SU-DHL-6 (cell line): ENCODE data around the gene TCTN3.

Source experiments
- H2AFZ ChIP-seq: fragments of 200-600 bp; sonication (generic); 2 replicates; pipeline ENCODE4 v1.6.1; 2014; ENCODE audit warnings: low read depth, mild to moderate bottlenecking, moderate library complexity, mixed read lengths, antibody characterized with exemption, low read length; ENCODE audit not compliant: severe bottlenecking
- H3F3A ChIP-seq: fragments of 200-600 bp; shearing (Covaris generic); 2 replicates; pipeline ENCODE4 v1.6.0; 2016; ENCODE audit warnings: antibody characterized with exemption, mild to moderate bottlenecking; ENCODE audit not compliant: insufficient read depth
- H3K27ac ChIP-seq: fragments of 200-600 bp; sonication (generic); 2 replicates; pipeline ENCODE4 v1.5.1; 2016; ENCODE audit warnings: low read depth, mild to moderate bottlenecking, low read length, moderate library complexity, mixed read lengths
- H3K27me3 ChIP-seq: fragments of 200-600 bp; sonication (generic), shearing (Covaris generic); 2 replicates; pipeline ENCODE4 v1.6.0; 2014; ENCODE audit warnings: mild to moderate bottlenecking, low read length
- H3K36me3 ChIP-seq: fragments of 200-600 bp; sonication (generic); 2 replicates; pipeline ENCODE4 v1.6.1; 2014; ENCODE audit warnings: mild to moderate bottlenecking, low read length, mixed read lengths
- H3K4me2 ChIP-seq: fragments of 300-600, 200-600 bp; shearing (Covaris generic), sonication (generic); 2 replicates; pipeline ENCODE4 v1.6.0; 2014; ENCODE audit warnings: low read length, low read depth, mild to moderate bottlenecking; ENCODE audit not compliant: poor library complexity, severe bottlenecking
- H3K4me3 ChIP-seq: fragments of 200-600 bp; sonication (generic); 2 replicates; pipeline ENCODE4 v1.5.1; 2014; ENCODE audit warnings: antibody characterized with exemption, low read length, mild to moderate bottlenecking, mixed read lengths; ENCODE audit not compliant: insufficient read depth, poor library complexity, severe bottlenecking
- H3K79me2 ChIP-seq: fragments of 200-600 bp; sonication (generic); 2 replicates; pipeline ENCODE4 v1.6.1; 2014; ENCODE audit warnings: mild to moderate bottlenecking, low read length, moderate library complexity; ENCODE audit not compliant: insufficient read depth
- H3K9ac ChIP-seq: fragments of 200-600 bp; sonication (generic); 2 replicates; pipeline ENCODE4 v1.7.0; 2014; ENCODE audit warnings: mild to moderate bottlenecking, low read length
- H3K9me2 ChIP-seq: fragments of 200-600 bp; sonication (generic); replicated peaks from 2 replicates; pipeline ENCODE4 v1.6.1; 2014; ENCODE audit warnings: low read length; ENCODE audit not compliant: insufficient read depth
- H3K9me3 ChIP-seq: fragments of 200-600 bp; sonication (generic); 2 replicates; pipeline ENCODE4 v1.6.1; 2014; ENCODE audit warnings: low read length, mixed read lengths; ENCODE audit not compliant: insufficient read depth
- H4K20me1 ChIP-seq: fragments of 200-600 bp; sonication (generic); 2 replicates; pipeline ENCODE4 v1.6.1; 2014; ENCODE audit warnings: low read depth, mild to moderate bottlenecking, antibody characterized with exemption, low read length, moderate library complexity, mixed read lengths
- EZH2phosphoT487 ChIP-seq: fragments of 200-600 bp; sonication (generic), shearing (Covaris generic); conservative IDR thresholded peaks from 2 replicates; pipeline ENCODE4 v1.6.1; 2018; ENCODE audit warnings: mild to moderate bottlenecking, antibody characterized with exemption, low read length, moderate library complexity, mixed read lengths
- TF ChIP-seq, protein P1 (sequence below): fragments of 200-600 bp; sonication (generic); IDR thresholded peaks from one replicate; pipeline ENCODE4 v1.5.1; 2017; ENCODE audit warnings: antibody characterized with exemption, mild to moderate bottlenecking, low read length, moderate library complexity; ENCODE audit not compliant: insufficient read depth, poor library complexity, severe bottlenecking

TCTN3 gene

GRCh38 chr10:95716866-95717265 lies 23.1 kb upstream of the TCTN3 start:
- Histone ChIP-seq H3K27ac (no peak overlapping the region), H3K9me2 (no peaks in the 10 kb centered on the region), H3K36me3 (no peaks in the 10 kb centered on the region), H3K79me2 (no peaks in the 10 kb centered on the region), H3F3A (no peaks in the 10 kb centered on the region), H3K4me2 (no peak overlapping the region), H2AFZ (no peak overlapping the region), H4K20me1 (no peaks in the 10 kb centered on the region), H3K9me3 (no peaks in the 10 kb centered on the region), H3K4me3 (no peak overlapping the region), H3K9ac (no peak overlapping the region), H3K27me3 (no peaks in the 10 kb centered on the region)
- TF ChIP-seq, protein P1, sequence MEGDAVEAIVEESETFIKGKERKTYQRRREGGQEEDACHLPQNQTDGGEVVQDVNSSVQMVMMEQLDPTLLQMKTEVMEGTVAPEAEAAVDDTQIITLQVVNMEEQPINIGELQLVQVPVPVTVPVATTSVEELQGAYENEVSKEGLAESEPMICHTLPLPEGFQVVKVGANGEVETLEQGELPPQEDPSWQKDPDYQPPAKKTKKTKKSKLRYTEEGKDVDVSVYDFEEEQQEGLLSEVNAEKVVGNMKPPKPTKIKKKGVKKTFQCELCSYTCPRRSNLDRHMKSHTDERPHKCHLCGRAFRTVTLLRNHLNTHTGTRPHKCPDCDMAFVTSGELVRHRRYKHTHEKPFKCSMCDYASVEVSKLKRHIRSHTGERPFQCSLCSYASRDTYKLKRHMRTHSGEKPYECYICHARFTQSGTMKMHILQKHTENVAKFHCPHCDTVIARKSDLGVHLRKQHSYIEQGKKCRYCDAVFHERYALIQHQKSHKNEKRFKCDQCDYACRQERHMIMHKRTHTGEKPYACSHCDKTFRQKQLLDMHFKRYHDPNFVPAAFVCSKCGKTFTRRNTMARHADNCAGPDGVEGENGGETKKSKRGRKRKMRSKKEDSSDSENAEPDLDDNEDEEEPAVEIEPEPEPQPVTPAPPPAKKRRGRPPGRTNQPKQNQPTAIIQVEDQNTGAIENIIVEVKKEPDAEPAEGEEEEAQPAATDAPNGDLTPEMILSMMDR, result no peak
- no peak for TF ChIP-seq EZH2phosphoT487

- Histone ChIP-seq H2AFZ (no peak overlapping the region), H3K27ac (no peak overlapping the region), H4K20me1 (no peaks in the 10 kb centered on the region), H3F3A (no peaks in the 10 kb centered on the region), H3K9ac (no peak overlapping the region), H3K9me3 (no peaks in the 10 kb centered on the region), H3K36me3 (no peaks in the 10 kb centered on the region), H3K79me2 (no peaks in the 10 kb centered on the region), H3K4me2 (no peak overlapping the region), H3K27me3 (no peaks in the 10 kb centered on the region), H3K4me3 (no peak overlapping the region), H3K9me2 (no peaks in the 10 kb centered on the region)
- TF ChIP-seq EZH2phosphoT487, result no peak
- TF ChIP-seq, protein P1, result no peak
Measured at GRCh38 chr10:95716466-95716865, 22.7 kb upstream of the TCTN3 start.

- 0 out of 2 replicates have a peak, but pooled peaks cover 2% of the 10 kb centered on the region for H3K9me3 ChIP-seq
- H3K27ac ChIP-seq, result no peak overlapping the region
- no peak overlapping the region for H3K4me2 ChIP-seq
- H3K4me3 ChIP-seq, result no peak overlapping the region
- no peaks in the 10 kb centered on the region for H3K79me2 ChIP-seq
- H3K9ac ChIP-seq, result no peak overlapping the region
- no peaks in the 10 kb centered on the region for H3K9me2 ChIP-seq
- no peaks in the 10 kb centered on the region for H4K20me1 ChIP-seq
- no peaks in the 10 kb centered on the region for H3K36me3 ChIP-seq
- H2AFZ ChIP-seq, result no peak overlapping the region
- no peaks in the 10 kb centered on the region for H3K27me3 ChIP-seq
- H3F3A ChIP-seq, result no peaks in the 10 kb centered on the region
- no peak for TF ChIP-seq EZH2phosphoT487
Measured at GRCh38 chr10:95711492-95711891, 17.8 kb upstream of the TCTN3 start.

- Histone ChIP-seq H3K9ac (no peak overlapping the region), H3K36me3 (no peaks in the 10 kb centered on the region), H3K9me2 (no peaks in the 10 kb centered on the region), H3K27ac (no peak overlapping the region), H3K9me3 (peaks cover 6% of the 10 kb centered on the region; the same call in 1 of the 2 replicates), H3K27me3 (no peaks in the 10 kb centered on the region), H2AFZ (no peak overlapping the region), H3K79me2 (no peaks in the 10 kb centered on the region), H3K4me2 (no peak overlapping the region), H3K4me3 (no peak overlapping the region), H4K20me1 (no peaks in the 10 kb centered on the region), H3F3A (0 out of 2 replicates have a peak, but pooled peaks cover 4% of the 10 kb centered on the region)
- no peak for TF ChIP-seq EZH2phosphoT487
- TF ChIP-seq, protein P1, result no peak
Measured at GRCh38 chr10:95706990-95707389, 13.3 kb upstream of the TCTN3 start.
